PC-3 (cell line): ENCODE data around the gene KLHL2. TPM values are rescaled to one million over a fixed set of nuclear protein-coding genes. Genes with fewer than 3 reads are reported as not detected.

Source experiments
- ATAC-seq: fragments of 200-7000 bp; cut with Tn5 transposase; 2 replicates; pipeline ENCODE4 v1.9.1; 2020; ENCODE audit warnings: mild to moderate bottlenecking, moderate library complexity
- BruUV-seq: library from RNA; stranded (reverse); fragments of 400-500 nt; replicated peaks from 2 replicates; lab custom pipeline; 2021; lab: Mats Ljungman, UMichigan
- CTCF ChIA-PET: fragments of 300-600 bp; sonication (Branson Sonifier 250); formaldehyde crosslinking; loops from one replicate; lab custom pipeline; 2022; ENCODE audit warnings: antibody characterized with exemption; lab: Charles Lee
- POLR2A ChIA-PET: fragments of 300-600 bp; sonication (Branson Sonifier 250); formaldehyde crosslinking; loops from one replicate; lab custom pipeline; 2022; ENCODE audit warnings: antibody characterized with exemption; ENCODE audit not compliant: unreplicated experiment; lab: Charles Lee
- DNase-seq: peaks from one replicate; pipeline ENCODE4 v3.0.0-alpha.2; 2015
- H2AFZ ChIP-seq: fragments of 300-600 bp; sonication (generic); 2 replicates; pipeline ENCODE4 v1.6.0; 2016; ENCODE audit warnings: antibody characterized with exemption, low read length
- H3F3A ChIP-seq: fragments of 300-600 bp; sonication (generic); one replicate; pipeline ENCODE4 v1.6.0; 2017; ENCODE audit warnings: antibody characterized with exemption, low read length, control low read depth, mild to moderate bottlenecking; ENCODE audit not compliant: unreplicated experiment
- H3K27ac ChIP-seq: fragments of 300-600 bp; sonication (generic); 2 replicates; pipeline ENCODE4 v1.5.1; 2016; ENCODE audit warnings: mild to moderate bottlenecking, low read length
- H3K27me3 ChIP-seq: fragments of 300-600 bp; sonication (generic); 2 replicates; pipeline ENCODE4 v1.6.1; 2016; ENCODE audit warnings: low read length, mixed read lengths
- H3K36me3 ChIP-seq: fragments of 300-600 bp; sonication (generic); 2 replicates; pipeline ENCODE4 v1.6.1; 2016; ENCODE audit warnings: low read depth, mixed run types, low read length, mixed read lengths
- H3K4me1 ChIP-seq: fragments of 300-600 bp; sonication (generic); 2 replicates; pipeline ENCODE4 v1.5.1; 2016; ENCODE audit warnings: low read length; ENCODE audit not compliant: insufficient read depth
- H3K4me2 ChIP-seq: fragments of 300-600 bp; sonication (generic); 2 replicates; pipeline ENCODE4 v1.6.0; 2016; ENCODE audit warnings: low read length
- H3K4me3 ChIP-seq: fragments of 300-600 bp; sonication (generic); 2 replicates; pipeline ENCODE4 v1.5.1; 2016; ENCODE audit warnings: mild to moderate bottlenecking, low read length, mixed read lengths
- H3K79me2 ChIP-seq: fragments of 300-600 bp; sonication (generic); 2 replicates; pipeline ENCODE4 v1.6.1; 2017; ENCODE audit warnings: low read length, mixed read lengths
- H3K9ac ChIP-seq: fragments of 300-600 bp; sonication (generic); 2 replicates; pipeline ENCODE4 v1.6.0; 2016; ENCODE audit warnings: mild to moderate bottlenecking, low read length
- H3K9me2 ChIP-seq: fragments of 300-600 bp; sonication (generic); replicated peaks from 2 replicates; pipeline ENCODE4 v1.6.1; 2016; ENCODE audit warnings: mixed run types, low read length, mixed read lengths
- H3K9me3 ChIP-seq: fragments of 300-600 bp; sonication (generic); 2 replicates; pipeline ENCODE4 v1.6.1; 2016; ENCODE audit warnings: low read length, mixed read lengths
- H4K20me1 ChIP-seq: fragments of 300-600 bp; sonication (generic); 2 replicates; pipeline ENCODE4 v1.6.1; 2016; ENCODE audit warnings: low read length, mixed read lengths
- CTCF ChIP-seq: fragments of 300-600 bp; sonication (generic); conservative IDR thresholded peaks from 2 replicates; pipeline ENCODE4 v1.5.1; 2017; ENCODE audit warnings: antibody characterized with exemption, low read depth, mild to moderate bottlenecking, low read length
- EZH2 ChIP-seq: fragments of 300-600 bp; sonication (generic); IDR thresholded peaks from one replicate; pipeline ENCODE4 v1.6.1; 2017; ENCODE audit warnings: antibody characterized with exemption, mild to moderate bottlenecking, low read length; ENCODE audit not compliant: unreplicated experiment
- EZH2phosphoT487 ChIP-seq: fragments of 300-600 bp; sonication (generic); IDR thresholded peaks from 2 replicates; pipeline ENCODE4 v1.6.1; 2018; ENCODE audit warnings: mild to moderate bottlenecking, antibody characterized with exemption, low read length, borderline replicate concordance
- intact Hi-C: fragments of 100-400 bp; cut with micrococcal nuclease; formaldehyde crosslinking; loops from 2 replicates; pipeline ENCODE4 v1.9.0; 2023
- total RNA-seq: library from RNA; depleted of rRNA; stranded (reverse); fragments of >200 nt; gene quantifications from 2 replicates; pipeline ENCODE4 v1.2.3, GENCODE V29; 2014; rRNA removed

The KLHL2 gene
- total RNA-seq, 1 experiment from 2014 or later = 10.0 TPM

DNA sequence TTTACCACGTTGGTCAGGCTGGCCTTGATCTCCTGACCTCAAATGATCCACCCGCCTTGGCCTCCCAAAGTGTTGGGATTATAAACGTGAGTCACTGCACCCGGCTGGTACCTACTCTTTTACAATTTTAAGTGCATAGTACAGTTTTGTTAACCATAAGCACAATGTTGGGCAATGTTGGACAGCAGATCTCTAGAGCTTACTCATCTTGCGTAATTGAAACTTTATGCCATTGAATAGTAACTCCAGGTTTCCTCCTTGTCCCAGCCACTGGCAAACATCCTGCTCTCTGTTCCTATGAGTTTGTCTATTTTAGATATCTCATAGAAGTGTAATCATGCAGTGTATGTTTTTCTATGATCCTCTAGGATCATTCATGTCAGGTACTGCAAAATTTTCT, 162.2 kb downstream of the KLHL2 start:
- BruUV-seq = no TSS peak
- no peak overlapping the region for H3K9ac ChIP-seq
- H3K4me1 ChIP-seq = no peaks in the 10 kb centered on the region
- CTCF ChIA-PET = no interaction called here
- no peak overlapping the region for H3K4me3 ChIP-seq
- TF ChIP-seq CTCF (no peak), EZH2phosphoT487 (no peak), EZH2 (no peak)
- H3F3A ChIP-seq = no peaks in the 10 kb centered on the region
- H2AFZ ChIP-seq = no peak overlapping the region
- intact Hi-C loops = no loop called here
- H3K36me3 ChIP-seq = no peaks in the 10 kb centered on the region
- H3K9me3 ChIP-seq = no peaks in the 10 kb centered on the region
- POLR2A ChIA-PET = no interaction called here
- H3K27me3 ChIP-seq = no peaks in the 10 kb centered on the region
- H3K4me2 ChIP-seq = no peak overlapping the region
- DNase-seq (peak; percentile 49), ATAC-seq (no peak)
- H4K20me1 ChIP-seq = no peaks in the 10 kb centered on the region
- no peak overlapping the region for H3K27ac ChIP-seq
- no peaks in the 10 kb centered on the region for H3K9me2 ChIP-seq
- H3K79me2 ChIP-seq = no peaks in the 10 kb centered on the region

GRCh38 chr4:165370530-165370929, 163.2 kb downstream of the KLHL2 start:
- ATAC-seq (no peak), DNase-seq (no peak)
- POLR2A ChIA-PET = no interaction called here
- Histone ChIP-seq H3K9ac (no peak overlapping the region), H3K4me1 (no peaks in the 10 kb centered on the region), H3K9me2 (no peaks in the 10 kb centered on the region), H3K79me2 (no peaks in the 10 kb centered on the region), H3F3A (no peaks in the 10 kb centered on the region), H3K9me3 (no peaks in the 10 kb centered on the region), H3K27ac (no peak overlapping the region), H3K27me3 (no peaks in the 10 kb centered on the region), H3K4me3 (no peak overlapping the region), H2AFZ (no peak overlapping the region), H3K36me3 (no peaks in the 10 kb centered on the region), H4K20me1 (no peaks in the 10 kb centered on the region), H3K4me2 (no peak overlapping the region)
- intact Hi-C loops = no loop called here
- CTCF ChIA-PET = no interaction called here
- BruUV-seq = no TSS peak
- TF ChIP-seq CTCF = no peak
- TF ChIP-seq EZH2 = no peak
- TF ChIP-seq EZH2phosphoT487 = no peak

Other genes starting within 250 kb of the KLHL2 start
- gene TRIM61, start 229.9 kb upstream of the KLHL2 start, total RNA-seq = not detected in 2 replicates
- not detected in 2 replicates for gene TRIM60, start 175.6 kb upstream of the KLHL2 start, total RNA-seq
- gene TRIM75, start 153.7 kb upstream of the KLHL2 start, total RNA-seq = not detected in 2 replicates
- gene TMEM192, start 94.7 kb upstream of the KLHL2 start, total RNA-seq = 6.8 and 7.4 TPM in 2 replicates
- gene MSMO1, start 120.1 kb downstream of the KLHL2 start, total RNA-seq = 30.5 and 37.6 TPM in 2 replicates
- gene CPE, start 171.4 kb downstream of the KLHL2 start, total RNA-seq = 15.4 and 15.5 TPM in 2 replicates